HCT116 (cell line): ENCODE measurements around the gene MT4. TPM values are rescaled to one million over a fixed set of nuclear protein-coding genes. Genes with fewer than 3 reads are reported as not detected.

ENCODE experiments used
- ATAC-seq: fragments of 200-7000 bp; cut with Tn5 transposase; 2 replicates; pipeline ENCODE4 v1.9.1; 2020; ENCODE audit warnings: mild to moderate bottlenecking, moderate library complexity
- BruUV-seq: library from RNA; stranded (reverse); fragments of 400-500 nt; replicated peaks from 2 replicates; lab custom pipeline; 2021; lab: Mats Ljungman, UMichigan
- CTCF ChIA-PET: fragments of 300-600 bp; sonication (Branson Sonifier 250); formaldehyde crosslinking; loops from one replicate; lab custom pipeline; 2021; ENCODE audit warnings: antibody characterized with exemption; lab: Charles Lee
- POLR2A ChIA-PET: fragments of 300-600, 350-600 bp; sonication (Branson Sonifier 250); formaldehyde crosslinking; loops from one replicate; lab custom pipeline; 2021; ENCODE audit warnings: antibody characterized with exemption; lab: Charles Lee
- RAD21 ChIA-PET, 2 experiments: fragments of 300-600 bp; sonication (Branson Sonifier 250); formaldehyde crosslinking; loops; one replicate each; lab custom pipeline; 2023; ENCODE audit warnings: low total read pairs in 2 of 2; ENCODE audit not compliant: uncharacterized antibody in 2 of 2, unreplicated experiment in 2 of 2, low non-redundant PET in 1 of 2; lab: Charles Lee
- DNase-seq: peaks from one replicate; pipeline ENCODE4 v3.0.0-alpha.2; 2010; ENCODE audit warnings: low read depth, low spot score
- H2AFZ ChIP-seq: fragments of 200-600 bp; shearing (Covaris generic), sonication (generic); 2 replicates; pipeline ENCODE4 v1.6.1; 2017; ENCODE audit warnings: low read depth, mixed run types, mixed read lengths, antibody characterized with exemption, low read length; ENCODE audit not compliant: poor library complexity, severe bottlenecking
- H3K27ac ChIP-seq: 2 replicates; pipeline ENCODE4 v1.5.1; 2012; ENCODE audit warnings: low read depth, low read length
- H3K27me3 ChIP-seq: fragments of 200-600 bp; sonication (generic); 2 replicates; pipeline ENCODE4 v1.6.1; 2016; ENCODE audit warnings: mixed run types, low read length, mixed read lengths; ENCODE audit not compliant: insufficient read depth
- H3K36me3 ChIP-seq, 2 experiments: fragments of 200-500 bp in 1 of 2; fragments of 200-600 bp in 1 of 2; sonication (Bioruptor generic) in 1 of 2; sonication (generic) in 1 of 2; 2 replicates each; pipeline versions ENCODE4 v1.5.1 to v1.6.1; 2014 to 2016; ENCODE audit warnings: low read length in 2 of 2, inconsistent platforms in 1 of 2, mixed read lengths in 1 of 2, mixed run types in 1 of 2; ENCODE audit not compliant: insufficient read depth in 2 of 2, control insufficient read depth in 1 of 2
- H3K4me1 ChIP-seq, 2 experiments: fragments of 200-600 bp in 1 of 2; sonication (generic) in 1 of 2; 2 replicates each; pipeline versions ENCODE4 v1.5.1 to v1.6.1; 2012 to 2017; ENCODE audit warnings: low read length in 2 of 2, inconsistent platforms in 1 of 2, mild to moderate bottlenecking in 1 of 2, mixed read lengths in 1 of 2, mixed run types in 1 of 2, moderate library complexity in 1 of 2; ENCODE audit not compliant: insufficient read depth in 2 of 2, control insufficient read depth in 1 of 2
- H3K4me2 ChIP-seq: fragments of 200-600 bp; sonication (generic); 2 replicates; pipeline ENCODE4 v1.6.1; 2017; ENCODE audit warnings: mixed run types, low read length, mixed read lengths
- H3K4me3 ChIP-seq, 2 experiments: fragments of 200-600 bp in 1 of 2; sonication (generic) in 1 of 2; replicated peaks in 1 of 2; 2 replicates each; pipeline ENCODE4 v1.5.1; 2011 to 2016; ENCODE audit warnings: low read length in 2 of 2, control low read depth in 1 of 2, low read depth in 1 of 2, mild to moderate bottlenecking in 1 of 2, mixed read lengths in 1 of 2, mixed run types in 1 of 2
- H3K79me2 ChIP-seq: fragments of 200-600 bp; sonication (generic); 2 replicates; pipeline ENCODE4 v1.6.1; 2017; ENCODE audit warnings: mild to moderate bottlenecking, mixed run types, low read length, moderate library complexity, mixed read lengths; ENCODE audit not compliant: insufficient read depth
- H3K9ac ChIP-seq: fragments of 200-600 bp; sonication (generic); 2 replicates; pipeline ENCODE4 v1.6.1; 2016; ENCODE audit warnings: low read length, mixed read lengths
- H3K9me2 ChIP-seq: fragments of 200-600 bp; sonication (generic), shearing (Covaris generic); 2 replicates; pipeline ENCODE4 v1.6.1; 2017; ENCODE audit warnings: mixed run types, mild to moderate bottlenecking, moderate library complexity; ENCODE audit not compliant: insufficient read depth
- H3K9me3 ChIP-seq, 2 experiments: fragments of 200-500 bp in 1 of 2; fragments of 200-600 bp in 1 of 2; sonication (Bioruptor generic) in 1 of 2; sonication (generic) in 1 of 2; 2 replicates each; pipeline ENCODE4 v1.6.1; 2014 to 2017; ENCODE audit warnings: low read length in 2 of 2, mixed read lengths in 2 of 2, inconsistent platforms in 1 of 2, low read depth in 1 of 2, mild to moderate bottlenecking in 1 of 2, mixed run types in 1 of 2, moderate library complexity in 1 of 2; ENCODE audit not compliant: control insufficient read depth in 1 of 2, insufficient read depth in 1 of 2
- H4K20me1 ChIP-seq: fragments of 200-600 bp; sonication (generic), shearing (Covaris generic); 2 replicates; pipeline ENCODE4 v1.6.1; 2017; ENCODE audit warnings: mixed run types, mild to moderate bottlenecking, moderate library complexity; ENCODE audit not compliant: insufficient read depth
- CBX3 ChIP-seq: IDR thresholded peaks from 2 replicates; pipeline ENCODE4 v1.6.1; 2012; ENCODE audit warnings: low read depth
- EGR1 ChIP-seq: IDR thresholded peaks from 2 replicates; pipeline ENCODE4 v1.6.1; 2012; ENCODE audit warnings: low read depth
- ELF1 ChIP-seq: IDR thresholded peaks from 2 replicates; pipeline ENCODE4 v1.6.1; 2012; ENCODE audit warnings: low read depth, borderline replicate concordance
- EZH2phosphoT487 ChIP-seq: fragments of 200-600 bp; IDR thresholded peaks from 2 replicates; pipeline ENCODE4 v1.6.1; 2018; ENCODE audit warnings: antibody characterized with exemption, borderline replicate concordance
- POLR2A ChIP-seq: IDR thresholded peaks from 2 replicates; pipeline ENCODE4 v1.7.0; 2011; ENCODE audit warnings: borderline replicate concordance; ENCODE audit not compliant: insufficient read depth, insufficient read length; ENCODE audit errors: extremely low read depth
- POLR2AphosphoS5 ChIP-seq: IDR thresholded peaks from 2 replicates; pipeline ENCODE4 v1.6.1; 2011; ENCODE audit warnings: mild to moderate bottlenecking, low read depth, low read length, moderate library complexity
- RAD21 ChIP-seq: IDR thresholded peaks from 2 replicates; pipeline ENCODE4 v1.6.1; 2012; ENCODE audit warnings: low read depth, mild to moderate bottlenecking
- REST ChIP-seq: IDR thresholded peaks from 2 replicates; pipeline ENCODE4 v1.6.1; 2012; ENCODE audit warnings: low read depth
- SP1 ChIP-seq: IDR thresholded peaks from 2 replicates; pipeline ENCODE4 v1.6.1; 2012; ENCODE audit warnings: low read depth
- YY1 ChIP-seq: IDR thresholded peaks from 2 replicates; pipeline ENCODE4 v1.6.1; 2011; ENCODE audit warnings: low read length, low read depth, moderate library complexity, mild to moderate bottlenecking; ENCODE audit not compliant: insufficient replicate concordance; ENCODE audit errors: extremely low read depth
- ZBTB33 ChIP-seq: IDR thresholded peaks from 2 replicates; pipeline ENCODE4 v1.6.1; 2011; ENCODE audit warnings: mild to moderate bottlenecking, low read length, moderate library complexity; ENCODE audit not compliant: insufficient replicate concordance; ENCODE audit errors: extremely low read depth
- intact Hi-C: fragments of 100-400 bp; cut with micrococcal nuclease; formaldehyde crosslinking; loops from 2 replicates; pipeline ENCODE4 v1.10.0; 2022
- total RNA-seq: library from RNA; stranded (reverse); gene quantifications from one replicate; pipeline ENCODE4 v1.2.1, GENCODE V29; 2021; ENCODE audit not compliant: unreplicated experiment

MT4 gene
- total RNA-seq, 1 experiment from 2014 or later, result not detected

GRCh38 chr16:56519459-56520250 lies 45.2 kb upstream of the MT4 start, which contains the start of gene BBS2 (continued):
- TF ChIP-seq ZBTB33 (no peak), CBX3 (no peak)
- TF ChIP-seq, all 23 proteins: peak for 4

GRCh38 chr16:56520251-56520577 lies 44.7 kb upstream of the MT4 start:
- ChIA-PET RAD21 (no interaction called here), POLR2A (interaction anchor here (1.3 kb wide), 1 partner anchor 13 kb away, joined by 4 read pairs; no protein-coding TSS in a partner anchor), CTCF (no interaction called here)
- peak overlapping the region; percentile 58 for H2AFZ ChIP-seq
- no peaks in the 10 kb centered on the region for H3K36me3 ChIP-seq
- no peaks in the 10 kb centered on the region for H3K27me3 ChIP-seq
- intact Hi-C loops, result no loop called here
- peak overlapping the region; percentile 71 for H3K27ac ChIP-seq
- no peaks in the 10 kb centered on the region for H3K9me2 ChIP-seq
- H3K4me1 ChIP-seq, result peaks cover 21 to 29% of the 10 kb centered on the region in 2 experiments
- DNase-seq (no peak), ATAC-seq (no peak; the same call in 1 of the 2 replicates)
- H3K9ac ChIP-seq, result peak overlapping the region; percentile 67
- H3K4me2 ChIP-seq, result peak overlapping the region; percentile 92
- H3K9me3 ChIP-seq, result no peaks in the 10 kb centered on the region
- TF ChIP-seq POLR2A (no peak), YY1 (no peak), REST (no peak), POLR2AphosphoS5 (no peak), ELF1 (no peak), EGR1 (no peak), EZH2phosphoT487 (no peak), ZBTB33 (no peak), RAD21 (no peak), SP1 (no peak)
- no peaks in the 10 kb centered on the region for H3K79me2 ChIP-seq
- BruUV-seq, result no TSS peak
- no peaks in the 10 kb centered on the region for H4K20me1 ChIP-seq
- H3K4me3 ChIP-seq, result peak overlapping the region; percentile 72 to 90
